Hepatocyte (in vitro differentiated cells): ENCODE measurements around the gene GRB10. TPM values are rescaled to one million over a fixed set of nuclear protein-coding genes. Genes with fewer than 3 reads are reported as not detected.

Experiments
- DNase-seq: peaks from one replicate; pipeline ENCODE4 v3.0.0-alpha.2; 2016; ENCODE audit warnings: low spot score
- H2AFZ ChIP-seq: fragments of 200-600 bp; sonication (generic); 2 replicates; pipeline ENCODE4 v1.6.0; 2016; ENCODE audit warnings: antibody characterized with exemption, mild to moderate bottlenecking
- H3K27ac ChIP-seq: fragments of 200-600 bp; sonication (generic); 2 replicates; pipeline ENCODE4 v1.5.1; 2016; ENCODE audit warnings: mild to moderate bottlenecking
- H3K27me3 ChIP-seq: fragments of 200-600 bp; sonication (generic); 2 replicates; pipeline ENCODE4 v1.6.1; 2016
- H3K36me3 ChIP-seq: fragments of 200-600 bp; sonication (generic); replicated peaks from 2 replicates; pipeline ENCODE4 v1.5.1; 2016; ENCODE audit warnings: low read depth; ENCODE audit not compliant: insufficient read depth
- H3K4me1 ChIP-seq: fragments of 200-600 bp; sonication (generic); 2 replicates; pipeline ENCODE4 v1.5.1; 2016; ENCODE audit warnings: mild to moderate bottlenecking, moderate library complexity; ENCODE audit not compliant: insufficient read depth
- H3K4me2 ChIP-seq: fragments of 200-600 bp; sonication (generic); 2 replicates; pipeline ENCODE4 v1.6.0; 2016
- H3K4me3 ChIP-seq: fragments of 200-600 bp; sonication (generic); 2 replicates; pipeline ENCODE4 v1.5.1; 2016; ENCODE audit warnings: mild to moderate bottlenecking
- H3K79me2 ChIP-seq: fragments of 200-600 bp; sonication (generic); 2 replicates; pipeline ENCODE4 v1.6.0; 2017; ENCODE audit warnings: mild to moderate bottlenecking
- H3K9me2 ChIP-seq: fragments of 200-600 bp; sonication (generic); replicated peaks from 2 replicates; pipeline ENCODE4 v1.6.0; 2017; ENCODE audit warnings: mild to moderate bottlenecking; ENCODE audit not compliant: insufficient read depth
- H3K9me3 ChIP-seq: fragments of 200-600 bp; sonication (generic); 2 replicates; pipeline ENCODE4 v1.5.1; 2016; ENCODE audit warnings: low read depth, mild to moderate bottlenecking
- H4K20me1 ChIP-seq: fragments of 200-600 bp; sonication (generic); 2 replicates; pipeline ENCODE4 v1.6.0; 2016; ENCODE audit warnings: mild to moderate bottlenecking; ENCODE audit not compliant: insufficient read depth, poor library complexity, severe bottlenecking
- CTCF ChIP-seq: fragments of 200-600 bp; sonication (generic); IDR thresholded peaks from 2 replicates; pipeline ENCODE4 v1.5.1; 2016; ENCODE audit warnings: antibody characterized with exemption, mild to moderate bottlenecking; ENCODE audit not compliant: poor library complexity
- EZH2 ChIP-seq: fragments of 200-600 bp; sonication (generic); IDR thresholded peaks from 2 replicates; pipeline ENCODE4 v1.6.1; 2016; ENCODE audit warnings: antibody characterized with exemption, mild to moderate bottlenecking, borderline replicate concordance
- EZH2phosphoT487 ChIP-seq: fragments of 200-600 bp; sonication (generic); IDR thresholded peaks from one replicate; pipeline ENCODE4 v1.6.1; 2018; ENCODE audit warnings: antibody characterized with exemption, mild to moderate bottlenecking, low read depth, moderate library complexity; ENCODE audit not compliant: unreplicated experiment, severe bottlenecking
- WGBS: methylation state at CpG from one replicate; pipeline ENCODE4 v1.1.6; 2016; ENCODE audit warnings: low lambda C conversion rate; ENCODE audit errors: missing lambda C conversion rate; 5-methylcytosine and 5-hydroxymethylcytosine counted together
- polyA plus RNA-seq: library from polyadenylated mRNA; unstranded; fragments of >200 nt; fragmentation: Nextera tagmentation; extraction: Ambion mirVana; gene quantifications from 2 replicates; pipeline ENCODE4 v1.2.1, GENCODE V29; 2016
- total RNA-seq: library from RNA; depleted of rRNA; stranded (reverse); fragments of >200 nt; gene quantifications from 2 replicates; pipeline ENCODE4 v1.2.3, GENCODE V29; 2014

The GRB10 gene
- total and polyA plus RNA-seq, 2 experiments from 2014 or later, result 47.6 to 65.9 TPM

DNA sequence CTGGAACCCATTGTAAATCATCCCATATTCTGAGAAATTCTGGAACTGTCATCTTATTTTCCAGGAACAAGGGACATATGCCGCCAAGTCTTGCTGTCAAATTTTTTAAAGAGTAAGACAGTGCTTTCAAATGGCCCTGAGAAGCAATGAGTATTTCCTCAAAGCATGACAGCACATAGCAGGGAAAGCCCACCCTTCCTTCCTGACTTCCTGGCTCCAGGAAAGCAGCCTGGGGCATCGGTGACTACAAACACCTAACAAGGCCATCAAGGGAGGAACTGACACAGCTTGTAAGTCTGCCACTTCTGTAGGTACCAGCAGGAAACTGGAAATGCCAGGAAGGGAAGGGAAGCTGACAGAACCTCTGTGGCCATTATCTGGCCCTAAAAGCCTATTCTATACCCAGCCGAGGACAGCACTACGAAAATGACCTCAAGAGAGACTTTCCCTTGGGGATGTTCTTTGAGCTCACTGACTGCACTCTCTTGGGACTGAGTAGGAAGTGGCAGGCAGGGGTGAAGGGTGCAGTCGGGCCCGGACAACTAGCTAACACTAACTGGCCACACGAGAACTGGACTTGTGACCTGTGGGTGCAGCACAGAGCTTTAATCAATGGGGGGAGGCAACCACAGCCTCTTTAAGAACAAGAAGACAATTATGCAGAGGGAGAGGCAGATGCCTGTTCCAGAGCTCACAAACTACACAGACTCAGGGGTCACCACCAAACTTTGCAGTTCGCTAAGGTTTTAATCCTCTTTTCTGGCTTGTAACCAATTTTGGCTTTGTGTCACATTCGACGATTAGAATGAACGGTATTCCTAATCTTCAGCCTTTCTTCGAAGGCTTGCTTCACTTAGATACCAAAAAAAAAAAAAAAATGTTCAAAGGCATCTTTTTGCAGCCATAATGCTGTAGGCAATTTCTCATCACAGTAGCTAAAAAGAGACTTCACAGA lies 52.0 kb downstream of the GRB10 start:
- H3K9me3 ChIP-seq, result no peaks in the 10 kb centered on the region
- H3K4me2 ChIP-seq, result peak overlapping the region; percentile 9
- H2AFZ ChIP-seq, result no peak overlapping the region
- WGBS, result 77% methylated on average over 12 of the region's 12 CpGs
- TF ChIP-seq EZH2 (no peak), CTCF (no peak), EZH2phosphoT487 (no peak)
- H3K4me3 ChIP-seq, result no peak overlapping the region
- no peak overlapping the region for H3K27ac ChIP-seq
- peaks cover 16% of the 10 kb centered on the region for H4K20me1 ChIP-seq
- peaks cover 21% of the 10 kb centered on the region for H3K4me1 ChIP-seq
- peaks cover 95% of the 10 kb centered on the region for H3K79me2 ChIP-seq
- no peaks in the 10 kb centered on the region for H3K36me3 ChIP-seq
- no peaks in the 10 kb centered on the region for H3K27me3 ChIP-seq
- no peaks in the 10 kb centered on the region for H3K9me2 ChIP-seq
- DNase-seq, result no peak

- peaks cover 95% of the 10 kb centered on the region for H3K79me2 ChIP-seq
- H3K4me1 ChIP-seq, result peaks cover 21% of the 10 kb centered on the region
- no peak overlapping the region for H2AFZ ChIP-seq
- H3K4me3 ChIP-seq, result no peak overlapping the region
- peaks cover 16% of the 10 kb centered on the region for H4K20me1 ChIP-seq
- TF ChIP-seq EZH2phosphoT487 (no peak), EZH2 (no peak), CTCF (no peak)
- H3K27me3 ChIP-seq, result no peaks in the 10 kb centered on the region
- no peaks in the 10 kb centered on the region for H3K9me3 ChIP-seq
- H3K36me3 ChIP-seq, result no peaks in the 10 kb centered on the region
- H3K9me2 ChIP-seq, result no peaks in the 10 kb centered on the region
- 79% methylated on average over 5 of the region's 5 CpGs for WGBS
- DNase-seq, result no peak
- H3K4me2 ChIP-seq, result no peak overlapping the region
- H3K27ac ChIP-seq, result no peak overlapping the region
Measured at GRCh38 chr7:50729962-50730361, 52.7 kb downstream of the GRB10 start.

DNA sequence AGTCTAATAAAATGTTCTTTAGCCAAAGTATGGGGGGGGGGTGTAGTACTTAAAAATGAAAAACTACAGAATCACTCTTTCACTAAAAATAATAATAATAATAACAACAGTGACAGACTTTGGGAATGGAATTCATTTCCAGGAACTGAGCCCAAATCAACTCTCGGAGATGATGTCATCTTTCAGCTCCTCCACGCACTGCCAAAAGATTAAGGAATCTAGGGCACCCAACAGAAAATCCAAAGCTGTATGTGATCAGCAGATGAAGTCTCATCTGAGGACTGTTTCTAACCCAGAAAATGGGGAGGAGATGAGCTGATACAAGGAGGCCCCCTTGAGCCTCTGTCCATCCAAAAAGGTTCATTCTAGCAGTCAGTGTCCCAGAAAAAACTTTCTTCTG lies 54.5 kb downstream of the GRB10 start:
- peaks cover 98% of the 10 kb centered on the region for H3K79me2 ChIP-seq
- no peaks in the 10 kb centered on the region for H3K27me3 ChIP-seq
- no peak overlapping the region for H2AFZ ChIP-seq
- H3K4me1 ChIP-seq, result peaks cover 13% of the 10 kb centered on the region
- H3K4me3 ChIP-seq, result no peak overlapping the region
- H4K20me1 ChIP-seq, result peaks cover 16% of the 10 kb centered on the region
- no peak overlapping the region for H3K4me2 ChIP-seq
- DNase-seq, result no peak
- no peak overlapping the region for H3K27ac ChIP-seq
- H3K9me3 ChIP-seq, result no peaks in the 10 kb centered on the region
- TF ChIP-seq EZH2phosphoT487 (no peak), CTCF (no peak), EZH2 (no peak)
- H3K36me3 ChIP-seq, result no peaks in the 10 kb centered on the region
- 75% methylated on average over 2 of the region's 2 CpGs for WGBS
- H3K9me2 ChIP-seq, result no peaks in the 10 kb centered on the region
